ENCODE results near the gene TLCD2. TPM values are rescaled to one million over a fixed set of nuclear protein-coding genes. Genes with fewer than 3 reads are reported as not detected.
"Not testable (repeated sequence)": the region's sequence is repeated elsewhere in the genome, so short reads cannot be mapped to it uniquely, and the experiment has no call there.

TLCD2 gene
- total RNA-seq, 1 donor from 2014 or later: 8.6 TPM

DNA sequence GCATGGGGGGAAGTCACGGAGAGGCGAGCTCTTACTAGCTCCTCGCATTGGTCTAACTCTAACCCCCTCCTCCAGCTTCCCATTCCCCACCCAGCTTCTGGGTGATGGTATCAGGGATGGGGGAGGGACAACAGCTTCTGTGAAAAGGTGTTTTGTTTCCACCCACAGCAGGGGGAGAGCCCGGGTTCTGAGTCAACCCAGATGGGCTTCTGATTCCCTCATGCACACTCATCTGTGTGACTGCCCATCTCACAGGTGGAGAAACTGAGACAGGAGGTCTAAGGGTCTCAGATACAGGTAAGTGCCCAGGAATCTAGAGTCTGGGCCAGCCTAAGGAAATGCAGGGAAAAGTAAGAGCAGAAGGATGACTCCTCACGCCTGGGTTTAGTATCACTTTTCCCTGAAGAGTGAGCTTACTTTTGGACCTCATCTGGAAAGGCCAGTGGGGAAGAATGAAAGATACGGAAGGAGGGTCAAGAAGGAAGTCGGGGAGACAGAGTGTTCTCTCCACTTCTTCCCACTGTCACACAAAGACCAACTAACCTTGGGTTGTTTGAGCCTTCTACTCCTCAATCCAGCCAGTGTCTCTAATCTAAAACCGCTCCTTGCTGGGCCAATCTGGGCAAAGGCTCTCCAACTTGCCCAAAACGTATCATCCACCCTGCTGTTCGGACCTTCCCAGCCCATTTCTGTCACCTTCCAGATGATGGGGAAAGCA lies 3.1 kb upstream of the TLCD2 start:
- Mint-ChIP-seq H3K9me3 (no peaks in the 10 kb centered on the region), H3K36me3 (peaks cover 3% of the 10 kb centered on the region), H3K27me3 (ENCODE audit: low read depth) (no peaks in the 10 kb centered on the region), H3K27ac (peak overlapping the region; percentile 99), H3K4me1 (peaks cover 62% of the 10 kb centered on the region), H3K4me3 (peak overlapping the region; percentile 91)
- DNase-seq (ENCODE audit: low spot score in 2 of 2, unreplicated experiment in 2 of 2): no peak
- TF ChIP-seq, protein P1, sequence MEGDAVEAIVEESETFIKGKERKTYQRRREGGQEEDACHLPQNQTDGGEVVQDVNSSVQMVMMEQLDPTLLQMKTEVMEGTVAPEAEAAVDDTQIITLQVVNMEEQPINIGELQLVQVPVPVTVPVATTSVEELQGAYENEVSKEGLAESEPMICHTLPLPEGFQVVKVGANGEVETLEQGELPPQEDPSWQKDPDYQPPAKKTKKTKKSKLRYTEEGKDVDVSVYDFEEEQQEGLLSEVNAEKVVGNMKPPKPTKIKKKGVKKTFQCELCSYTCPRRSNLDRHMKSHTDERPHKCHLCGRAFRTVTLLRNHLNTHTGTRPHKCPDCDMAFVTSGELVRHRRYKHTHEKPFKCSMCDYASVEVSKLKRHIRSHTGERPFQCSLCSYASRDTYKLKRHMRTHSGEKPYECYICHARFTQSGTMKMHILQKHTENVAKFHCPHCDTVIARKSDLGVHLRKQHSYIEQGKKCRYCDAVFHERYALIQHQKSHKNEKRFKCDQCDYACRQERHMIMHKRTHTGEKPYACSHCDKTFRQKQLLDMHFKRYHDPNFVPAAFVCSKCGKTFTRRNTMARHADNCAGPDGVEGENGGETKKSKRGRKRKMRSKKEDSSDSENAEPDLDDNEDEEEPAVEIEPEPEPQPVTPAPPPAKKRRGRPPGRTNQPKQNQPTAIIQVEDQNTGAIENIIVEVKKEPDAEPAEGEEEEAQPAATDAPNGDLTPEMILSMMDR (IDR thresholded peaks at IDR 0.05; ENCODE audit: unreplicated experiment): no peak

DNA sequence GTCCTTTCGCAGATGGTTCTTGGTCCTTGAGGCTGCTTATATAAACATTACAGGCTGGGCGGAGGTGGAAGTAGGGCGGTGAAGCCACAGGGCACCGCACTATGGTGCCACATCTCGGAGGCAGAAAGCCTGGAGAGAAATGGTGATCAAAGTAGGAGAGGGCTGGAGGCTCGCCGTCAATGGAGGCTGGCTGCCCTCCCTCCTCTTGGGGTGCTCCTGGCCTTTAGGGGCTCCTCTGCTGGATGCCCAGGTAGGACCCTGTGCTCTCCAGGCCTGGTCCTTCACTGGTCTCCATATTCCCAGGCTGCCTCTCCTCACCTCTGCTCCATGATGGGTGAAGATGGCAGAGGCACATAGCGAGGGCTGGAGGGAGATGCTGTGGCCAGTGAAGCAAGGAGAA lies 2.1 kb upstream of the TLCD2 start:
- DNase-seq (ENCODE audit: low spot score in 2 of 2, unreplicated experiment in 2 of 2): no peak
- Mint-ChIP-seq H3K4me1 (peaks cover 53% of the 10 kb centered on the region), H3K9me3 (no peaks in the 10 kb centered on the region), H3K4me3 (peak overlapping the region; percentile 31), H3K27ac (peak overlapping the region; percentile 99), H3K36me3 (peaks cover 4% of the 10 kb centered on the region), H3K27me3 (ENCODE audit: low read depth) (no peaks in the 10 kb centered on the region)
- TF ChIP-seq, protein P1 (IDR thresholded peaks at IDR 0.05; ENCODE audit: unreplicated experiment): no peak

DNA sequence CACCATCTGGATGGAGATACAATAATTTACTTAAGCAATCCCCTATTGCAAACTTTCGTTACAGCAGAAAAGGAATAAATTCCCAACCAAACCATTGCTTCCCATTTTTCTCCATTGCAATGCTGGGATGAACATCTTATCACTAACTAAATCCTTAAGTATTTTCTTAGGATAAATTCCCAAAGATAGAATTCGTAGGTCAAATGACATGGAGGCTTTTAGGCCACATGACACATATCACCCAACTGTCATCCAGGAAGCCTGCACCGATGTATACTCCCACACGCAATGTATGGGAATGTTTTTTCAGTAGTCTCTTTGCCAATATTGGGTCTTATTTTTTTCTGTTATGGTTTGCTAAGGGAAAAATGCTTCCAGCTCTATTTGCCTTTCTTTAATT lies 1.6 kb upstream of the TLCD2 start:
- peaks cover 48% of the 10 kb centered on the region for H3K4me1 Mint-ChIP-seq
- TF ChIP-seq, protein P1 (IDR thresholded peaks at IDR 0.05; ENCODE audit: unreplicated experiment): no peak
- peak overlapping the region; percentile 99 for H3K27ac Mint-ChIP-seq
- no peak for DNase-seq (ENCODE audit: low spot score in 2 of 2, unreplicated experiment in 2 of 2)
- peaks cover 6% of the 10 kb centered on the region for H3K36me3 Mint-ChIP-seq
- no peaks in the 10 kb centered on the region for H3K9me3 Mint-ChIP-seq
- H3K4me3 Mint-ChIP-seq: peak overlapping the region; percentile 72
- no peaks in the 10 kb centered on the region for H3K27me3 Mint-ChIP-seq (ENCODE audit: low read depth)

DNA sequence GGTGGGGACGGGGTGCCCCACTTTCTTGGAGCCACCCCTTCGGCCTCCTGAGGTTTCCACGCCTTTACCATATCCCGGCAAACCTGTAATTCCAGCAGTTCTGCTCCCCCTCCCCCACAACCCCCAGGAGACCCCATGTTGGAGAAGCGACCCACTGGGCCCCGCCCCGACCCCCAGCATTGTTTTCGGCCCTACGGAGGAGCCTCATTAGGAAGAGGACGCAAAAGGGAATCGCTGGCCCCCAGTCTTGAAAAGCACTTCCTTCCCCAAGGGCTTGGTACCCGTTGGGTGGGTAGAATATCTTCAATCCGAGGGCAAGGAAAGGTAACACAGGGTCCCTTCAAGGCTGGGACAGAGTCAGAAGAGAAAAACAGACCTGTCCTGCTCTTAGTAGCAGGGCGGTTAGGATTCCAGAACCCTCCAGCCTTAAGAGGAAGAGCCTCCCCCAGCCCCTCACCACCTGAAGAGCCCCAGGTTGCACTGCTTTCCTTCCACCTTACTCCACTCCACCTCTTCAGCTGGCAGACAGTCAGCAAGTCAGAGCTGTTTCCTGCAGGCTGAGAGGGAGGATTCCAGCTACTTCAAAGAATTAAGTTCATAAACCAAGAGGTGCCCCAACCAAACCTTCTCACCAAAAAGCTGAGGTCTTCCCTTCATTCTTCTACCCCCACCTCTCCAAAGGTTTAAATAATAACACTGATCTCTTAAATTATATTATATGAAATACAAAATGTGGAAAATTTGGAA lies 803 bp upstream of the TLCD2 start:
- TF ChIP-seq, protein P1 (IDR thresholded peaks at IDR 0.05; ENCODE audit: unreplicated experiment): no peak
- H3K27me3 Mint-ChIP-seq (ENCODE audit: low read depth): no peaks in the 10 kb centered on the region
- no peak for DNase-seq (ENCODE audit: low spot score in 2 of 2, unreplicated experiment in 2 of 2)
- H3K4me1 Mint-ChIP-seq: peaks cover 48% of the 10 kb centered on the region
- H3K4me3 Mint-ChIP-seq: peak overlapping the region; percentile 72
- H3K27ac Mint-ChIP-seq: peak overlapping the region; percentile 89
- H3K36me3 Mint-ChIP-seq: peaks cover 6% of the 10 kb centered on the region
- H3K9me3 Mint-ChIP-seq: no peaks in the 10 kb centered on the region

DNA sequence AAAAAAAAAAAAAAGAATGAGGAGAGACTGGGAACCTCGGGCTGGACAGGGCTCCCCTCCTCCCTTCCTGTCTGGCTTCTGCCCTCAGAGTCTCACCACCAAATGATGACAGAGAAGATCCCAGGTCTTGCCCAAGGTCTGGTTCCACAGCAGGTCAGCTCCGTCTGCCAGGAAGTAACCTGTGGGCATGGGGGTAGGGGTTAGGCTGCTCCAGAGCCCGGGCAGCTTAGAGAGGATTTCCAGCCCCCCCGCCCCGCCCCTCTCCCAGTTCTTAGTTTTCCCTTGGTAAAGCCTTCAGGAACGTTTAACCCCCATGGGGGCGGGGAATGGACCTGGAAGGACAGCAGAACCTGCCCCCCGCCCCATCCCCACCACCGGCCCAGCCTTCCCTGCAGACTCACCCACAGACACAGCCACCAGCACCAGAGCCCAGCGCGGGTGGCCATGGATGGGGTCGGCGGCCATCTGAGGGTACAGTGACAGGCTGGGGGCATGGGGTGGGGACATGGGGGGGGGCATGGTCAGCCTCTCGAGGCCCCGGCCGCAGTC lies 700 bp downstream of the TLCD2 start:
- no peaks in the 10 kb centered on the region for H3K27me3 Mint-ChIP-seq (ENCODE audit: low read depth)
- peaks cover 43% of the 10 kb centered on the region for H3K4me1 Mint-ChIP-seq
- H3K36me3 Mint-ChIP-seq: peaks cover 6% of the 10 kb centered on the region
- no peaks in the 10 kb centered on the region for H3K9me3 Mint-ChIP-seq
- H3K4me3 Mint-ChIP-seq: peak overlapping the region; percentile 58
- H3K27ac Mint-ChIP-seq: no peak overlapping the region
- DNase-seq (ENCODE audit: low spot score in 2 of 2, unreplicated experiment in 2 of 2): no peak
- TF ChIP-seq, protein P1 (IDR thresholded peaks at IDR 0.05; ENCODE audit: unreplicated experiment): no peak

DNA sequence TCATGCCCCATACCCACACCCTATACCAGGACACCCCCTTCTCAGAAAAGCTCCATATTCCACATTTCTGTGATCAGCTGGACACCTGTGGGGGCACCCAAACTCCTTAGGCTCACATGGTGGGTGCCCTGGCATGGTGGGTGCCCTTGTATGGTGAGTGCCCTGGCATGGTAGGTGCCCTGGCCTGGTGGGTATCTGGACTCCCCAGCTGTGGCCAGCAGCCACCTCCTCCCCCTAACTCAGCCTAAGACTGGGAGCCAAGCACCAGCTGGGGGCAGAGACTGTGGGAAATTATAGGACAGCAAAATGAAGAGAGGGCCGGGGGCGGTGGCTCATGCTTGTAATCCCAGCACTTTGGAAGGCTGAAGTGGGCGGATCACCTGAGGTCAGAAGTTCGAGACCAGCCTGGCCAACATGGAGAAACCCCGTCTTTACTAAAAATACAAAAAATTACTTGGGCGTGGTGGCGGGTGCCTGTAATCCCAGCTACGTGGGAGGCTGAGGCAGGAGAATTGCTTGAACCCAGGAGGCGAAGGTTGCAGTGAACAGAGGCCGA lies 1.3 kb downstream of the TLCD2 start:
- H3K4me1 Mint-ChIP-seq: peaks cover 37% of the 10 kb centered on the region
- DNase-seq (ENCODE audit: low spot score in 2 of 2, unreplicated experiment in 2 of 2); H3K27me3 Mint-ChIP-seq (ENCODE audit: low read depth); H3K27ac Mint-ChIP-seq; H3K36me3 Mint-ChIP-seq; H3K9me3 Mint-ChIP-seq: not testable (repeated sequence)
- H3K4me3 Mint-ChIP-seq: peak overlapping the region; percentile 58
